ENCODE measurements around the gene TBC1D10A.

GRCh38 chr22:30288419-30289140, 38.2 kb downstream of the TBC1D10A start:
- TF ChIP-seq CTCF (conservative IDR thresholded peaks at IDR 0.05; ENCODE audit: low read length) (no peak), EZH2phosphoT487 (IDR thresholded peaks at IDR 0.05; ENCODE audit: borderline replicate concordance) (no peak)
